ENCODE data around the gene CACFD1. TPM values are rescaled to one million over a fixed set of nuclear protein-coding genes. Genes with fewer than 3 reads are reported as not detected.
A peak's percentile ranks its signal among the peaks of the same experiment; 100 is the strongest.

The CACFD1 gene
- total RNA-seq (2022) (1.5 and 3.4 TPM in 2 replicates), Bru-seq, nascent RNA (percentile 37 among the genes with signal in this experiment), BruChase-seq, experiment 1, labeled RNA remaining after a 6-hour chase (percentile 42 among the genes with signal in this experiment), BruChase-seq, experiment 2, labeled RNA remaining after a 2-hour chase (percentile 36 among the genes with signal in this experiment)
- long read RNA-seq, transcript CACFD1-202 (5 exons, 2,794 nt), result major isoform, 6 of 8 reads
- long read RNA-seq, partial matches to known transcripts, result 0 of 8 reads
- long read RNA-seq, other reads (novel, unspliced or antisense), result 2 of 8 reads

GRCh38 chr9:133459476-133460404, at the start of gene CACFD1:
Gene CACFD1 (plus strand): TSS chr9:133459978. CDS start chr9:133460067, 89 bp downstream.
- intact Hi-C loops (cut with micrococcal nuclease), result no loop called here
- no peaks in the 10 kb centered on the region for H3K4me1 Mint-ChIP-seq (ENCODE audit: insufficient read depth, unreplicated experiment)

GRCh38 chr9:133415170-133415569, 44.6 kb upstream of the CACFD1 start:
- H3K9me3 Mint-ChIP-seq (ENCODE audit: unreplicated experiment), result no peaks in the 10 kb centered on the region
- peaks cover 17% of the 10 kb centered on the region for H3K4me1 Mint-ChIP-seq (ENCODE audit: insufficient read depth, unreplicated experiment)
- peak overlapping the region; percentile 90 for H3K4me3 Mint-ChIP-seq (ENCODE audit: unreplicated experiment)
- no peaks in the 10 kb centered on the region for H3K27me3 Mint-ChIP-seq (ENCODE audit: insufficient read depth, unreplicated experiment)
- no peak overlapping the region for H3K27ac Mint-ChIP-seq (ENCODE audit: low read depth, unreplicated experiment)
- ChIA-PET CTCF (interaction anchor here (0.7 to 1.7 kb wide), 3 partner anchors 9 to 67 kb away, joined by 3 to 4 read pairs (median 4); no protein-coding TSS in a partner anchor), POLR2A (interaction anchor here (0.7 to 1.3 kb wide), 2 partner anchors 38 to 1736 kb away, joined by 3 to 5 read pairs; no protein-coding TSS in a partner anchor)
- no peak for TF ChIP-seq CTCF (IDR thresholded peaks at IDR 0.05; ENCODE audit: unreplicated experiment)
- peaks cover 52% of the 10 kb centered on the region for H3K36me3 Mint-ChIP-seq (ENCODE audit: insufficient read depth, unreplicated experiment)
- no TSS peak for BruUV-seq (replicated peaks)
- no peak for DNase-seq (ENCODE audit: unreplicated experiment)
- intact Hi-C loops (cut with micrococcal nuclease), result no loop called here

More at GRCh38 chr9:133459476-133460404, at the start of gene CACFD1:
- Mint-ChIP-seq H3K27me3 (ENCODE audit: insufficient read depth, unreplicated experiment) (no peaks in the 10 kb centered on the region), H3K36me3 (ENCODE audit: insufficient read depth, unreplicated experiment) (no peaks in the 10 kb centered on the region), H3K9me3 (ENCODE audit: unreplicated experiment) (no peaks in the 10 kb centered on the region), H3K4me3 (ENCODE audit: unreplicated experiment) (peak within 1 kb of the TSS; percentile 92), H3K27ac (ENCODE audit: low read depth, unreplicated experiment) (peak within 1 kb of the TSS; percentile 89)
- peak; percentile 93 for DNase-seq (ENCODE audit: unreplicated experiment)
- ChIA-PET POLR2A (interaction anchor here (0.6 to 2.3 kb wide), 11 partner anchors 10 to 1154 kb away, joined by 3 to 16 read pairs (median 7); partner anchors contain the start of genes GTF3C5, MED22, REXO4 and RPL7A), CTCF (interaction anchor here (0.6 to 0.7 kb wide), 2 partner anchors 27 to 437 kb away, joined by 3 read pairs; no protein-coding TSS in a partner anchor)
- BruUV-seq (replicated peaks), result no TSS peak
- no peak for TF ChIP-seq CTCF (IDR thresholded peaks at IDR 0.05; ENCODE audit: unreplicated experiment)

GRCh38 chr9:133417541-133418461, 42.0 kb upstream of the CACFD1 start, which contains the start of gene REXO4:
Gene REXO4 (minus strand): TSS chr9:133418010. CDS start chr9:133417844, 166 bp downstream.
- peak within 1 kb of the TSS; percentile 90 for H3K4me3 Mint-ChIP-seq (ENCODE audit: unreplicated experiment)
- intact Hi-C loops (cut with micrococcal nuclease), result no loop called here
- peak; percentile 84 for DNase-seq (ENCODE audit: unreplicated experiment)
- POLR2A ChIA-PET, result interaction anchor here (0.5 to 3.1 kb wide), 14 partner anchors 17 to 674 kb away, joined by 3 to 18 read pairs (median 5); partner anchors contain the start of genes CACFD1, GTF3C5, MED22 and RPL7A
- H3K36me3 Mint-ChIP-seq (ENCODE audit: insufficient read depth, unreplicated experiment), result peaks cover 29% of the 10 kb centered on the region
- peaks cover 17% of the 10 kb centered on the region for H3K4me1 Mint-ChIP-seq (ENCODE audit: insufficient read depth, unreplicated experiment)
- H3K27me3 Mint-ChIP-seq (ENCODE audit: insufficient read depth, unreplicated experiment), result no peaks in the 10 kb centered on the region
- peak within 1 kb of the TSS; percentile 70 for H3K27ac Mint-ChIP-seq (ENCODE audit: low read depth, unreplicated experiment)
- CTCF ChIA-PET, result interaction anchor here (0.7 to 1.2 kb wide), 6 partner anchors 12 to 385 kb away, joined by 3 to 5 read pairs (median 4); no protein-coding TSS in a partner anchor
- TF ChIP-seq CTCF (IDR thresholded peaks at IDR 0.05; ENCODE audit: unreplicated experiment), result no peak
- H3K9me3 Mint-ChIP-seq (ENCODE audit: unreplicated experiment), result no peaks in the 10 kb centered on the region
- TSS peak; percentile 69 for BruUV-seq (replicated peaks)

All from MCF 10A (cell line).